Sigmoid colon (tissue), 7 donors: Measurements from ENCODE around the gene PIK3CD. TPM values are rescaled to one million over a fixed set of nuclear protein-coding genes. Genes with fewer than 3 reads are reported as not detected.

Experiments used
- DNase-seq: peaks from one replicate; pipeline ENCODE4 v3.0.0-alpha.2; 2019
- H3K27ac ChIP-seq, 4 donors: fragments of 200-600 bp; sonication (generic); one replicate each; pipeline ENCODE4 v1.5.1; 2016 to 2019; ENCODE audit warnings: mild to moderate bottlenecking in 1 of 4
- H3K27me3 ChIP-seq, 3 donors: fragments of 200-600 bp; sonication (generic); one replicate each; pipeline ENCODE4 v1.5.1; 2019; ENCODE audit warnings: mild to moderate bottlenecking in 1 of 3
- H3K36me3 ChIP-seq, 4 donors: fragments of 200-600 bp; sonication (generic); one replicate each; pipeline ENCODE4 v1.5.1; 2016 to 2019
- H3K4me1 ChIP-seq, 4 donors: fragments of 200-600 bp; sonication (generic); one replicate each; pipeline ENCODE4 v1.5.1; 2017 to 2019
- H3K4me3 ChIP-seq, 4 donors: fragments of 200-600 bp; sonication (generic); one replicate each; pipeline ENCODE4 v1.5.1; 2017 to 2019; ENCODE audit warnings: mild to moderate bottlenecking in 2 of 4, moderate library complexity in 1 of 4
- H3K9me3 ChIP-seq, 4 donors: fragments of 200-600 bp in 3 of 4; sonication (generic) in 3 of 4; one replicate each; pipeline versions ENCODE4 v1.5.1 to v1.6.1; 2013 to 2019
- EP300 ChIP-seq, 4 donors: sonication (generic); formaldehyde crosslinking; IDR thresholded peaks; one replicate each; pipeline ENCODE4 v1.6.1; 2017; ENCODE audit warnings: antibody characterized with exemption in 4 of 4
- POLR2A ChIP-seq, 2 donors: fragments of 450-650 bp; IDR thresholded peaks; one replicate each; pipeline ENCODE4 v1.6.1; 2016; ENCODE audit warnings: antibody characterized with exemption in 2 of 2, mild to moderate bottlenecking in 2 of 2, moderate library complexity in 2 of 2
- POLR2AphosphoS5 ChIP-seq, 4 donors: sonication (generic); formaldehyde crosslinking; IDR thresholded peaks; one replicate each; pipeline ENCODE4 v1.6.1; 2017; ENCODE audit warnings: antibody characterized with exemption in 4 of 4
- WGBS, 2 donors: extraction: QIAGEN DNeasy Blood & Tissue Kit; methylation state at CpG; one replicate each; pipeline ENCODE4 v1.1.7; 2013; 5-methylcytosine and 5-hydroxymethylcytosine counted together
- intact Hi-C: fragments of 100-400 bp; cut with DNase I; formaldehyde crosslinking; loops from one replicate; pipeline ENCODE4 v1.15.1; 2023
- polyA plus RNA-seq, 3 donors: library from polyadenylated mRNA; stranded (reverse); fragments of 200-250 nt; gene quantifications; one replicate each; pipeline ENCODE4 v1.2.3, GENCODE V29; 2013
- total RNA-seq, 4 donors: library from RNA; depleted of rRNA; stranded (reverse); fragments of >200 nt; gene quantifications; one replicate each; pipeline ENCODE4 v1.1.0, GENCODE V29; 2016
- TF ChIP-seq, protein P1 (sequence below), 4 experiments: fragments of 450-650 bp in 3 of 4; fragments of 200-600 bp in 1 of 4; IDR thresholded peaks; one replicate each; pipeline ENCODE4 v1.5.1; 2016 to 2019; ENCODE audit warnings: antibody characterized with exemption in 4 of 4, mild to moderate bottlenecking in 3 of 4, moderate library complexity in 2 of 4
- donor health status: healthy with polysubstance abuse.
- donor health status: Bipolar disorder and iron deficiency.
- donor health status: healthy.

PIK3CD gene
- total and polyA plus RNA-seq, 7 donors: 1.2 to 23.1 (median 8.7) TPM

DNA sequence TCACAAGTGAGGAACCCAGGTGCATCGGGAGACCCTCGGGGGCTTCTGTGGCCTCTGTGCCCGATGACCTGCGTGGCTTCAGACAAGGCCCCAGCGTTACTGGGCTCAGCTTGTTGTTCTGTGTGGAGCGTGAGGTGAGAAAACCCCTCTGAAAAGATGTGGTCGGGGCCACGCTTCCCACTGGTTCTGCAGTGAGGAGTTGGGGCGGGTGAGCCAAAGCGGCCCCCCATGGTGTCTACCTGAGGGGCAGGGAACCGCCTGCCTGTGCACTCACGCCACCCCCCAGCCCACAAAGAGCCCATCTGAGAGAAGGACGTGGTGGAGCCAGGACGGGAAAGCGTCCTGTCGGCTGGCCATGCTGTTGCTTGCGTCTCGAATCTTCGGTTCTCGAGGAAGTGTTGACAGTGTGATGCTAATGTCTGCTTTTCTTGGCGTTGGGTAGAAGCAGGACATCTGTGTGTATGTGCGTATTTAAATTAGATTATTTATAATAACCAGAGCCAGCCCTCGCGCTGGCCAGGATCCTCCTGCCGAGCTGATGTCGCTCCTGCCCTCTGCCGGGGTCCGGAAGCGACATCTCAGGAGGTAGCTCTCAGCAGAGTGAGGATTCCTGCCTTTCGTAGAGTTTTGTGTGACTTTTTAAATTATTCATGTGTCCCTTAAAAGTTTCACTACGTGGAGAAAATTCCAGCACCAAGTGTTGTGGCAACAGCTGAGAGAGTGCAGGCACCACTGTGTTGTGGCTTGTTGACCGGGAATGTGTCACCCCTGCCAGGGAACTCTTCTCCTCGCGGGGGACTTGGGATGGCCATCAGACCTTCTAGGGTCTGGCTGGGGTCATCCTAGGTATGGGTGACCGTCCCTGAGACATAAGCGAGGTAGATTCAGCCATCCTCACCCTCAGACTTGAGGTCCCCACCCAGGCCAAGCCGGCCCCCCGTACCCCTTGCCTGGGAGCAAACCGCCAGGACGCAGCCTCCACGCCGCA is 47.5 kb upstream of the PIK3CD start:
- H3K27me3 ChIP-seq: no peaks in the 10 kb centered on the region
- H3K36me3 ChIP-seq: peaks cover 10 to 79% (median 22%) of the 10 kb centered on the region in 4 donors
- no peaks in the 10 kb centered on the region for H3K9me3 ChIP-seq
- intact Hi-C loops: no loop called here
- H3K4me3 ChIP-seq: no peak overlapping the region
- DNase-seq: no peak
- WGBS, 2 donors: 93% methylated on average over 42 of the region's 42 CpGs
- no peak overlapping the region for H3K27ac ChIP-seq
- TF ChIP-seq, protein P1, sequence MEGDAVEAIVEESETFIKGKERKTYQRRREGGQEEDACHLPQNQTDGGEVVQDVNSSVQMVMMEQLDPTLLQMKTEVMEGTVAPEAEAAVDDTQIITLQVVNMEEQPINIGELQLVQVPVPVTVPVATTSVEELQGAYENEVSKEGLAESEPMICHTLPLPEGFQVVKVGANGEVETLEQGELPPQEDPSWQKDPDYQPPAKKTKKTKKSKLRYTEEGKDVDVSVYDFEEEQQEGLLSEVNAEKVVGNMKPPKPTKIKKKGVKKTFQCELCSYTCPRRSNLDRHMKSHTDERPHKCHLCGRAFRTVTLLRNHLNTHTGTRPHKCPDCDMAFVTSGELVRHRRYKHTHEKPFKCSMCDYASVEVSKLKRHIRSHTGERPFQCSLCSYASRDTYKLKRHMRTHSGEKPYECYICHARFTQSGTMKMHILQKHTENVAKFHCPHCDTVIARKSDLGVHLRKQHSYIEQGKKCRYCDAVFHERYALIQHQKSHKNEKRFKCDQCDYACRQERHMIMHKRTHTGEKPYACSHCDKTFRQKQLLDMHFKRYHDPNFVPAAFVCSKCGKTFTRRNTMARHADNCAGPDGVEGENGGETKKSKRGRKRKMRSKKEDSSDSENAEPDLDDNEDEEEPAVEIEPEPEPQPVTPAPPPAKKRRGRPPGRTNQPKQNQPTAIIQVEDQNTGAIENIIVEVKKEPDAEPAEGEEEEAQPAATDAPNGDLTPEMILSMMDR (IDR thresholded peaks at IDR 0.05): no peak
- no peak for TF ChIP-seq POLR2A (IDR thresholded peaks at IDR 0.05)
- no peak for TF ChIP-seq POLR2AphosphoS5 (IDR thresholded peaks at IDR 0.05)
- no peaks in the 10 kb centered on the region for H3K4me1 ChIP-seq

DNA sequence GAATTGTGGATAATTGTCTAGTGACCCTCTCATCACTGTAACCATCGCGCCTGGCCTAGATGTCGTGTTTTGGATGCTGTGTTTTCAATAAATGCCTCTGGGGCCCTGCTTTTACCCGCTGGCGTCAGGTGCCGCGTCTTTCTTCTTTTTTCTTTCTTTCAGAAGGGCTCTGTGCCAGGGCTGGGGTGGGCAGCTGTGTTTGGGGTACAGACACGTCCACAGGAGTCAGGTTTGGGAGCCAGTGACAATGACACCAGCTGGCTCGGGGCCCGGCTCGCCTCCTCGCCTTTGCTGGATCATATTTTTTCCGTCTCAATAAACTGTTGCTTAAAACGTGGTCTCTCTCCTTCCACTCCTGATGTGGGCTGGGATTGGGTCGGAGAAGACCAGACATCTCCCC is 46.7 kb upstream of the PIK3CD start:
- TF ChIP-seq POLR2A (IDR thresholded peaks at IDR 0.05): no peak
- TF ChIP-seq EP300 (IDR thresholded peaks at IDR 0.05): no peak
- TF ChIP-seq, protein P1 (IDR thresholded peaks at IDR 0.05): no peak
- no peak for TF ChIP-seq POLR2AphosphoS5 (IDR thresholded peaks at IDR 0.05)
- intact Hi-C loops: no loop called here
- H3K27ac ChIP-seq: no peak overlapping the region
- no peaks in the 10 kb centered on the region for H3K4me1 ChIP-seq
- DNase-seq: no peak
- WGBS, 2 donors: 94 to 95% methylated on average over 15 of the region's 15 CpGs
- peaks cover 10 to 79% (median 23%) of the 10 kb centered on the region in 4 donors for H3K36me3 ChIP-seq
- no peaks in the 10 kb centered on the region for H3K27me3 ChIP-seq
- H3K9me3 ChIP-seq: no peaks in the 10 kb centered on the region
- no peak overlapping the region for H3K4me3 ChIP-seq

- no peaks in the 10 kb centered on the region for H3K27me3 ChIP-seq
- 97 to 98% methylated on average over 14 of the region's 14 CpGs for WGBS, 2 donors
- no peak overlapping the region for H3K4me3 ChIP-seq
- H3K9me3 ChIP-seq: no peaks in the 10 kb centered on the region
- no peak for TF ChIP-seq EP300 (IDR thresholded peaks at IDR 0.05)
- no peaks in the 10 kb centered on the region for H3K4me1 ChIP-seq
- DNase-seq: no peak
- peaks cover 10 to 80% (median 26%) of the 10 kb centered on the region in 4 donors for H3K36me3 ChIP-seq
- intact Hi-C loops: no loop called here
- H3K27ac ChIP-seq: no peak overlapping the region
Measured at GRCh38 chr1:9605946-9606455, 45.5 kb upstream of the PIK3CD start.

GRCh38 chr1:9606458-9606857 is 45.1 kb upstream of the PIK3CD start:
- H3K4me3 ChIP-seq: no peak overlapping the region
- no peak overlapping the region for H3K27ac ChIP-seq
- no peaks in the 10 kb centered on the region for H3K27me3 ChIP-seq
- H3K4me1 ChIP-seq: no peaks in the 10 kb centered on the region
- 93 to 96% methylated on average over 21 of the region's 21 CpGs for WGBS, 2 donors
- TF ChIP-seq, protein P1 (IDR thresholded peaks at IDR 0.05): no peak
- TF ChIP-seq POLR2A (IDR thresholded peaks at IDR 0.05) (no peak), POLR2AphosphoS5 (IDR thresholded peaks at IDR 0.05) (no peak), EP300 (IDR thresholded peaks at IDR 0.05) (no peak)
- H3K9me3 ChIP-seq: no peaks in the 10 kb centered on the region
- peaks cover 10 to 80% (median 21%) of the 10 kb centered on the region in 4 donors for H3K36me3 ChIP-seq
- intact Hi-C loops: no loop called here
- no peak for DNase-seq

DNA sequence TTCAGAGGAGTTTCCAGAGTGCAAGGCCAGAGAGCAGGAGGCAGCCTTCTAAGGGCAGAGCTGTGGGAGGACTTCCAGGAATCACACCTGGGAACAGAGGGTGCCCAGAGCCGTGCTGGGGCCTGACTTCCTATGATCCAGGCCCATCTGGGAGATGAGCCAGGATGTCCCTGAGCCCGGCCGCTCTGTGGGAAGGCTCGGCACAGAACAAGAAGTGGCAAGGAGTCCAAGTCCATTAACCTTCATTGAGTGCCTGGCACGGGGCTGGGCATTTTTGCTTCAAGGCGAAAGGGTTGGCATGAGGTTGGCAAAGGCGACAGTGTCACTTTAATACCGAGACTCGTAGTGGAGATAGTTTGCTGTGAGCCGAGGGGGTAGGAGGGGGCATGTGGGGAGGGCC is 44.6 kb upstream of the PIK3CD start:
- no peak for TF ChIP-seq EP300 (IDR thresholded peaks at IDR 0.05)
- 83 to 89% methylated on average over 10 of the region's 10 CpGs for WGBS, 2 donors
- Histone ChIP-seq H3K27ac (no peak overlapping the region), H3K36me3 (peaks cover 6 to 80% (median 20%) of the 10 kb centered on the region in 4 donors), H3K27me3 (no peaks in the 10 kb centered on the region), H3K9me3 (no peaks in the 10 kb centered on the region), H3K4me1 (no peaks in the 10 kb centered on the region), H3K4me3 (no peak overlapping the region)
- no peak for DNase-seq
- intact Hi-C loops: no loop called here
